Astrocyte of the cerebellum (primary cell): ENCODE measurements around the gene RRP1.

ENCODE experiments used
- DNase-seq: peaks from one replicate; pipeline ENCODE4 v3.0.0-alpha.2; 2011; ENCODE audit warnings: low read depth
- H3K4me3 ChIP-seq: 2 replicates; pipeline ENCODE4 v1.5.1; 2011; ENCODE audit warnings: mild to moderate bottlenecking, low read depth, low read length, moderate library complexity
- CTCF ChIP-seq: IDR thresholded peaks from 2 replicates; pipeline ENCODE4 v1.5.1; 2012; ENCODE audit warnings: low read length, low read depth, moderate library complexity, mild to moderate bottlenecking; ENCODE audit errors: missing control alignments
- in situ Hi-C: cut with HindIII; loops from 2 replicates; pipeline ENCODE4 v1.10.0; 2017; ENCODE audit warnings: low sequenced_read_pairs

RRP1 gene

GRCh38 chr21:43745772-43746517, 43.4 kb upstream of the RRP1 start:
- DNase-seq: no peak
- no peak for TF ChIP-seq CTCF
- no peak overlapping the region for H3K4me3 ChIP-seq
- in situ Hi-C loops: no loop called here

GRCh38 chr21:43748622-43749021, 40.8 kb upstream of the RRP1 start:
- TF ChIP-seq CTCF: no peak
- in situ Hi-C loops: no loop called here
- no peak for DNase-seq
- no peak overlapping the region for H3K4me3 ChIP-seq

- in situ Hi-C loops: loop anchor here (25.0 kb wide), 1 partner anchor 113 kb away; the partner anchor contains the start of gene AGPAT3
- DNase-seq: no peak
- TF ChIP-seq CTCF: no peak
- H3K4me3 ChIP-seq: no peak overlapping the region
Observed at GRCh38 chr21:43749651-43750262, 39.6 kb upstream of the RRP1 start.

- in situ Hi-C loops: loop anchor here (25.0 kb wide), 1 partner anchor 112 kb away; the partner anchor contains the start of gene AGPAT3
- TF ChIP-seq CTCF: no peak
- H3K4me3 ChIP-seq: no peak overlapping the region
- DNase-seq: no peak
Observed at GRCh38 chr21:43750339-43751033, 38.9 kb upstream of the RRP1 start.

- H3K4me3 ChIP-seq: no peak overlapping the region
- no peak for TF ChIP-seq CTCF
- in situ Hi-C loops: loop anchor here (25.0 kb wide), 1 partner anchor 110 kb away; the partner anchor contains the start of gene AGPAT3
- no peak for DNase-seq
Observed at GRCh38 chr21:43751955-43752591, 37.3 kb upstream of the RRP1 start.
